HG02852 (cell line): Measurements from ENCODE around the gene GLG1.

Experiments
- ATAC-seq: cut with Tn5 transposase; IDR thresholded peaks from one replicate; pipeline ENCODE4 v1.9.1; 2021; ENCODE audit warnings: mild to moderate bottlenecking, moderate library complexity; ENCODE audit not compliant: unreplicated experiment

Gene GLG1

GRCh38 chr16:74611721-74612120, 4.8 kb upstream of the GLG1 start:
- no peak for ATAC-seq

GRCh38 chr16:74608944-74609343, 2.0 kb upstream of the GLG1 start:
- ATAC-seq: no peak

- no peak for ATAC-seq
Measured at GRCh38 chr16:74608381-74608780, 1.5 kb upstream of the GLG1 start.

GRCh38 chr16:74607962-74608356, 1.0 kb upstream of the GLG1 start:
- no peak for ATAC-seq

- peak; percentile 29 for ATAC-seq
Measured at GRCh38 chr16:74607310-74607961, 522 bp upstream of the GLG1 start.

GRCh38 chr16:74605746-74606520, 981 bp downstream of the GLG1 start:
- ATAC-seq: no peak

GRCh38 chr16:74605332-74605731, 1.6 kb downstream of the GLG1 start:
- ATAC-seq: no peak

GRCh38 chr16:74603848-74604247, 3.1 kb downstream of the GLG1 start:
- no peak for ATAC-seq

GRCh38 chr16:74601126-74601871, 5.6 kb downstream of the GLG1 start:
- ATAC-seq: peak; percentile 79

- ATAC-seq: no peak
Measured at GRCh38 chr16:74596586-74596985, 10.3 kb downstream of the GLG1 start.

- ATAC-seq: no peak
Measured at GRCh38 chr16:74592847-74593246, 14.1 kb downstream of the GLG1 start.

GRCh38 chr16:74591876-74592650, 14.9 kb downstream of the GLG1 start:
- ATAC-seq: no peak

GRCh38 chr16:74586948-74587347, 20.0 kb downstream of the GLG1 start:
- no peak for ATAC-seq

- no peak for ATAC-seq
Measured at GRCh38 chr16:74585846-74586443, 21.0 kb downstream of the GLG1 start.

- no peak for ATAC-seq
Measured at GRCh38 chr16:74583926-74584666, 22.8 kb downstream of the GLG1 start.

GRCh38 chr16:74582970-74583369, 23.9 kb downstream of the GLG1 start:
- ATAC-seq: no peak

- no peak for ATAC-seq
Measured at GRCh38 chr16:74580833-74581232, 26.1 kb downstream of the GLG1 start.

- ATAC-seq: no peak
Measured at GRCh38 chr16:74578838-74579237, 28.1 kb downstream of the GLG1 start.

GRCh38 chr16:74578433-74578832, 28.5 kb downstream of the GLG1 start:
- no peak for ATAC-seq

- ATAC-seq: no peak
Measured at GRCh38 chr16:74577882-74578366, 29.0 kb downstream of the GLG1 start.
